GM19240 (cell line): ENCODE data around the gene SPPL3.
"Not testable (repeated sequence)": the region's sequence is repeated elsewhere in the genome, so short reads cannot be mapped to it uniquely, and the experiment has no call there.

Experiments used
- DNase-seq: peaks from one replicate; pipeline ENCODE4 v3.0.0; 2011; ENCODE audit warnings: low spot score; ENCODE audit not compliant: insufficient read length

Gene SPPL3

GRCh38 chr12:120920178-120920577, 16.0 kb upstream of the SPPL3 start:
- no peak for DNase-seq

GRCh38 chr12:120917748-120918147, 13.6 kb upstream of the SPPL3 start:
- DNase-seq, result no peak

GRCh38 chr12:120916561-120916960, 12.4 kb upstream of the SPPL3 start:
- DNase-seq, result no peak

GRCh38 chr12:120914794-120915193, 10.6 kb upstream of the SPPL3 start:
- no peak for DNase-seq

- no peak for DNase-seq
These were observed 5.6 kb upstream of the SPPL3 start for GRCh38 chr12:120909633-120910298.

GRCh38 chr12:120905856-120906384, 1.8 kb upstream of the SPPL3 start:
- no peak for DNase-seq

- no peak for DNase-seq
These were observed 554 bp downstream of the SPPL3 start for GRCh38 chr12:120903412-120904196.

GRCh38 chr12:120902846-120903411, 1.2 kb downstream of the SPPL3 start:
- no peak for DNase-seq

GRCh38 chr12:120901818-120902217, 2.3 kb downstream of the SPPL3 start:
- no peak for DNase-seq

- DNase-seq, result not testable (repeated sequence)
These were observed 3.1 kb downstream of the SPPL3 start for GRCh38 chr12:120901101-120901500.

GRCh38 chr12:120895532-120895931, 8.6 kb downstream of the SPPL3 start:
- DNase-seq, result no peak

GRCh38 chr12:120892265-120892664, 11.9 kb downstream of the SPPL3 start:
- DNase-seq, result no peak

- no peak for DNase-seq
These were observed 13.2 kb downstream of the SPPL3 start for GRCh38 chr12:120890963-120891362.

GRCh38 chr12:120887253-120888043, 16.7 kb downstream of the SPPL3 start:
- no peak for DNase-seq

- DNase-seq, result no peak
These were observed 17.7 kb downstream of the SPPL3 start for GRCh38 chr12:120886199-120887018.

GRCh38 chr12:120885521-120885920, 18.6 kb downstream of the SPPL3 start:
- no peak for DNase-seq

- DNase-seq, result no peak
These were observed 19.5 kb downstream of the SPPL3 start for GRCh38 chr12:120884644-120885043.

- no peak for DNase-seq
These were observed 22.1 kb downstream of the SPPL3 start for GRCh38 chr12:120882055-120882555.

- DNase-seq, result no peak
These were observed 24.3 kb downstream of the SPPL3 start for GRCh38 chr12:120879718-120880300.

GRCh38 chr12:120879102-120879501, 25.1 kb downstream of the SPPL3 start:
- DNase-seq, result no peak
